Breast epithelium (tissue), 4 donors: Measurements from ENCODE around the gene NFAT5. TPM values are rescaled to one million over a fixed set of nuclear protein-coding genes. Genes with fewer than 3 reads are reported as not detected.
"Not testable (repeated sequence)": the region's sequence is repeated elsewhere in the genome, so short reads cannot be mapped to it uniquely, and the experiment has no call there.

Experiments
- DNase-seq, 2 donors: peaks; one replicate each; pipeline ENCODE4 v3.0.0-alpha.2; 2019; ENCODE audit warnings: low spot score in 2 of 2
- H3K27ac ChIP-seq, 2 donors: fragments of 200-600 bp; sonication (generic) in 1 of 2; one replicate each; pipeline ENCODE4 v1.5.1; 2016 to 2019; ENCODE audit warnings: mild to moderate bottlenecking in 1 of 2
- H3K27me3 ChIP-seq, 2 donors: fragments of 200-600 bp; sonication (generic) in 1 of 2; one replicate each; pipeline versions ENCODE4 v1.5.1 to v1.6.0; 2017 to 2019; ENCODE audit warnings: control low read depth in 1 of 2, mild to moderate bottlenecking in 1 of 2
- H3K36me3 ChIP-seq: fragments of 200-600 bp; one replicate; pipeline ENCODE4 v1.5.1; 2019
- H3K4me1 ChIP-seq, 2 donors: fragments of 200-600 bp; sonication (generic); one replicate each; pipeline ENCODE4 v1.5.1; 2016 to 2019; ENCODE audit warnings: control low read depth in 1 of 2
- H3K4me3 ChIP-seq, 3 donors: fragments of 200-600 bp; sonication (generic); 1 replicate in 2 of 3; 2 replicates in 1 of 3; pipeline ENCODE4 v1.5.1; 2016 to 2019; ENCODE audit warnings: mild to moderate bottlenecking in 3 of 3, moderate library complexity in 2 of 3
- H3K9me3 ChIP-seq, 2 donors: fragments of 200-600 bp; sonication (generic) in 1 of 2; one replicate each; pipeline ENCODE4 v1.5.1; 2016 to 2019; ENCODE audit warnings: control low read depth in 1 of 2
- POLR2A ChIP-seq: fragments of 450-650 bp; IDR thresholded peaks from one replicate; pipeline ENCODE4 v1.6.1; 2016; ENCODE audit warnings: antibody characterized with exemption, mild to moderate bottlenecking, moderate library complexity
- POLR2AphosphoS5 ChIP-seq, 3 donors: sonication (generic); formaldehyde crosslinking; IDR thresholded peaks; one replicate each; pipeline ENCODE4 v1.6.1; 2017; ENCODE audit warnings: antibody characterized with exemption in 3 of 3
- intact Hi-C: fragments of 100-400 bp; cut with DNase I; formaldehyde crosslinking; loops from one replicate; pipeline ENCODE4 v1.15.1; 2023; ENCODE audit warnings: low total_unique reads
- total RNA-seq, 3 donors: library from RNA; depleted of rRNA; stranded (reverse); fragments of >200 nt; gene quantifications; one replicate each; pipeline ENCODE4 v1.1.0, GENCODE V29; 2016
- TF ChIP-seq, protein P1 (sequence below), 3 donors: fragments of 450-650 bp; IDR thresholded peaks; one replicate each; pipeline ENCODE4 v1.5.1; 2016 to 2017; ENCODE audit warnings: antibody characterized with exemption in 3 of 3, mild to moderate bottlenecking in 3 of 3, moderate library complexity in 3 of 3

Gene NFAT5
- total RNA-seq, 3 donors from 2014 or later = 57.3 to 88.3 (median 63.3) TPM

DNA sequence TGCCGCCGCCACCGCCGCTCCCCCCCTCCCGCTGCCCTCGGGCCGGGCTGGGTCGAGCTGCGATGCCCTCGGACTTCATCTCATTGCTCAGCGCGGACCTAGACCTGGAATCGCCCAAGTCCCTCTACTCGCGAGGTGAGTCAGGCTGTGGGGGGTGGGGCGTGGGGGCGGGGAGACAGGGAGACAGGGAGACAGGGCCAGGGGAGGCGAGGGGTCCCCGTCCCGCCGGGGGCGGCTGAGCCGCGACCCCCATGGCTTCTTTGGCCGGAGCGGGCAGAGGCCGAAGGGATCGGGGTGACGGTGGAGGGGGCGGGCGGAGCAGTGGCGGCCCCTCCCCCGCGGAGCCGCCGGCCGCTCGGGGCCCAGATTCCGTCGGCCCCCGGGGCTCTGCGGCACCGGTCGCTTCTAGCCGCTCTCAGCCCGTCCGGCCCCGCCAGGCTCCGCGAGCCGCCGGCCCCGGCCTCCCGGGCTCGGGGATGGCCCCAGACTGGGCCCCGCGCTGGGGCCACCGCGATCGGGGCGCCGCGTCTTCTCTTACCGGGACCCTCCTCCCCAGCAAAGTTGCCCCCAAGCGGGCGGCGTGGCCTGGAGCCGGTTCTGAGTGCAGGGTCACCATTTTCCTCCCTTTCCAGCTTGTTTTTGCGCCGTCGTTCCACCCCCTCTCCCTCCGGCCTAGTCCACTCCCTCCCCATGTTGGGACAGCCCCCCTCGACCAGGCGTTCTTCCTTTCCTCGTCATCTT is 644 bp downstream of the NFAT5 start:
- H3K4me3 ChIP-seq = peak overlapping the region; percentile 89 to 99 (median 98)
- TF ChIP-seq POLR2AphosphoS5 (IDR thresholded peaks at IDR 0.05) = no peak
- TF ChIP-seq POLR2A = no peak
- TF ChIP-seq, protein P1, sequence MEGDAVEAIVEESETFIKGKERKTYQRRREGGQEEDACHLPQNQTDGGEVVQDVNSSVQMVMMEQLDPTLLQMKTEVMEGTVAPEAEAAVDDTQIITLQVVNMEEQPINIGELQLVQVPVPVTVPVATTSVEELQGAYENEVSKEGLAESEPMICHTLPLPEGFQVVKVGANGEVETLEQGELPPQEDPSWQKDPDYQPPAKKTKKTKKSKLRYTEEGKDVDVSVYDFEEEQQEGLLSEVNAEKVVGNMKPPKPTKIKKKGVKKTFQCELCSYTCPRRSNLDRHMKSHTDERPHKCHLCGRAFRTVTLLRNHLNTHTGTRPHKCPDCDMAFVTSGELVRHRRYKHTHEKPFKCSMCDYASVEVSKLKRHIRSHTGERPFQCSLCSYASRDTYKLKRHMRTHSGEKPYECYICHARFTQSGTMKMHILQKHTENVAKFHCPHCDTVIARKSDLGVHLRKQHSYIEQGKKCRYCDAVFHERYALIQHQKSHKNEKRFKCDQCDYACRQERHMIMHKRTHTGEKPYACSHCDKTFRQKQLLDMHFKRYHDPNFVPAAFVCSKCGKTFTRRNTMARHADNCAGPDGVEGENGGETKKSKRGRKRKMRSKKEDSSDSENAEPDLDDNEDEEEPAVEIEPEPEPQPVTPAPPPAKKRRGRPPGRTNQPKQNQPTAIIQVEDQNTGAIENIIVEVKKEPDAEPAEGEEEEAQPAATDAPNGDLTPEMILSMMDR (IDR thresholded peaks at IDR 0.05) = no peak
- no peaks in the 10 kb centered on the region for H3K9me3 ChIP-seq
- peak overlapping the region; percentile 99 to 100 for H3K27ac ChIP-seq
- H3K4me1 ChIP-seq = peaks cover 0 to 11% of the 10 kb centered on the region in 2 donors
- intact Hi-C loops = no loop called here
- DNase-seq = peak; percentile 58 to 59
- no peaks in the 10 kb centered on the region for H3K27me3 ChIP-seq
- H3K36me3 ChIP-seq = no peaks in the 10 kb centered on the region

DNA sequence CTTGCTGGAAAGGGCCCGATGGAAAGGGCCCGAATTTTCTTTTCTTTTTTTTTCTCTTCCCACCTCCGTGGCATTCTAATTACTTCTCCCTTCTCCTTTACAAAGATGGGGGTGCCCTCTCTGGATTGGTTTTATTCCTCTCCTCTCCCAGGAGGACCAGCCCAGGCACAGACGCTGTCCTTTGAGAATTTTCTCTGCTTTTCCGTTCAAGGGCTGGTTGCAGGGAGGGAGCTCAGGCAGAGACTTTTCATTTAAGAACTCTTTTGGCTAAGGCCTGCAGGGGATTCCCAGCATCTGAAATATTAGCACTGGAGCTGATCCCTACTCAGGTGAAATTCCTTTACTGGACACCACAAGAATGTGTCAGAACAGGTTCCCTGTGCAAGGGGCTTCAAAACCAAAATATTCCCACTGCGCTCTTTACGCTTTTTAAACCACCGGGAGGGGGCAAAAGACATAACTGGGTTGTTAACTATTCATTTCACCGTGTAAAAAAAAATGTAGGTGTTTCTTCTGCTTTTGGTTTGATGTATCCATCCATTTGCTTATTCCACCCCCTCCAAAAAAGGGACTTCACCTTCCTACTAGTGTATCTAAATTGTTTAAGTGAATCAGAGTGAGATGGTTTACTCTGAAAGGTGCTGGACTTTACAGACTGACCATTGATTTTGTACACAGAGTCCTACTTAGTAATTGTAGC is 1.4 kb downstream of the NFAT5 start:
- Histone ChIP-seq H3K27ac (peak overlapping the region; percentile 99 to 100), H3K4me1 (peaks cover 0 to 11% of the 10 kb centered on the region in 2 donors), H3K36me3 (no peaks in the 10 kb centered on the region), H3K4me3 (peak overlapping the region; percentile 89 to 99 (median 98)), H3K9me3 (no peaks in the 10 kb centered on the region), H3K27me3 (no peaks in the 10 kb centered on the region)
- intact Hi-C loops = no loop called here
- peak in 1 of 2 donors; percentile 50 for DNase-seq
- TF ChIP-seq, protein P1 (IDR thresholded peaks at IDR 0.05) = peak in 2 of 3 donors; percentile 19 to 26
- TF ChIP-seq POLR2AphosphoS5 (IDR thresholded peaks at IDR 0.05) = no peak

DNA sequence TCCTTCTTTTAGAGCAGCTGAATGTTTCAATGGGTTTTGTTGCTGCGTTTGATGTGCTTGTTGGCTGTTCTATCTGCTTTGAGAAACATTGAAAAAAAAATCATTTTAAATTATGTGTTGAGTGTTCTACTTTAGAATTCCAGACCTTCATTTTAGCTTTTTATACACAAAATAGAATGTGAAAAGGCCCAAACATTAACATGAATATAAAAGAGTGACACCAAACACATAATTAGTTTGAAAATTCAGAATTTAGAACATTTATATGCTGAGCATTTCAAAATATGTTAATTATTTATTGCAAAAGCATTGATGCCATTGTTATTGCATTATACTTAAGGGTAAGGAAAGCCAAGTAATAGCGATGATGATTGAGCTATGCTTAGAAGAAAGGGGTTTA is 2.9 kb downstream of the NFAT5 start:
- DNase-seq = no peak
- H3K27ac ChIP-seq = peak overlapping the region; percentile 99 to 100
- H3K4me3 ChIP-seq = peak overlapping the region in 2 of 3 donors; percentile 89 to 99

DNA sequence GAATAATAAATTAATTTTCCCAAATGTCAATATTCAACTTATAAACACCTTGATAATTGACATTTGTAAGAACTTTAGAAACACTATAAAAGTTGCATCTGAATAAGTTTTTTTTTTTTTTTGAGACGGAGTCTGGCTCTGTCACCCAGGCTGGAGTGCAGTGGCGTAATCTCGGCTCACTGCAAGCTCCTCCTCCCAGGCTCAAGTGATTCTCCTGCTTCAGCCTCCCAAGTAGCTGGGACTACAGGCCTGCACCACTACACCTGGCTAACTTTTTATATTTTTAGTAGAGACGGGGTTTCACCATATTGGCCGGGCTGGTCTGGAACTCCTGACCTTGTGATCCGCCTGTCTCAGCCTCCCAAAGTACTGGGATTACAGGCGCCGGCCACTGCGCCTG is 13.0 kb downstream of the NFAT5 start:
- H3K27me3 ChIP-seq, H3K27ac ChIP-seq, DNase-seq, H3K4me3 ChIP-seq, intact Hi-C loops, H3K4me1 ChIP-seq, H3K36me3 ChIP-seq, H3K9me3 ChIP-seq: not testable (repeated sequence)

More for the DNA sequence above, 2.9 kb downstream of the NFAT5 start:
- no peaks in the 10 kb centered on the region for H3K9me3 ChIP-seq
- peaks cover 0 to 11% of the 10 kb centered on the region in 2 donors for H3K4me1 ChIP-seq
- intact Hi-C loops = no loop called here
- no peaks in the 10 kb centered on the region for H3K36me3 ChIP-seq
- no peaks in the 10 kb centered on the region for H3K27me3 ChIP-seq
- TF ChIP-seq POLR2A (no peak), POLR2AphosphoS5 (IDR thresholded peaks at IDR 0.05) (no peak)
- TF ChIP-seq, protein P1 (IDR thresholded peaks at IDR 0.05) = no peak

DNA sequence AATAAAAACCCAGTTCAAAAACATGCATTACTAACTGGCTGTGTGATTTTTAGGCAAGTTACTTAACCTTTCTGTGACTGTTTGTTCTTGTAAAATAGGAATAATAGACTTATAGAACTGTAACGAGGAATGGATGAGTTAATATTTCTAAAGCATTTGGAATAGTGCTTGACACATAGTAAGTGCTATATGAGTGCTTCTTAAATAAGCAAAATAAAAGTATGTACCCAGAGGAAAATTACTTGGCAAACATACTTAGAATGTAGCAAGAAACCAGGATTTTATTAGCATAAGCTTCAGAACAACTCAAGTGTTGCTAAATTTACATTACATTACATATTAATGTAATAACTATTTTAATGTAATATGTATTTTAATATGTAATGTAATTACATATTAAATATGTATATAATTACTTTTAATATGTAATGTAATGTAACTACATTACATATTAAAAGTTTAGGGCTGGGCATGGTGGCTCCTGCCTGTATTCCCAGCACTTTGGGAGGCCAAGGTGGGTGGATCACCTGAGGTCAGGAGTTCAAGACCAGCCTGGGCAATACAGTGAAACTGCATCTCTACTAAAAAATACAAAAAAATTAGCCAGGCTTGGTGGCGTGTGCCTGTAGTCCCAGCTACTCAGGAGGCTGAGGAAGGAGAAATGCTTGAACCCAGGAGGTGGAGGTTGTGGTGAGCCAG is 14.2 kb downstream of the NFAT5 start:
- TF ChIP-seq POLR2AphosphoS5 (IDR thresholded peaks at IDR 0.05) = no peak
- TF ChIP-seq, protein P1 (IDR thresholded peaks at IDR 0.05) = no peak
- TF ChIP-seq POLR2A = no peak
- no peak for DNase-seq
- Histone ChIP-seq H3K4me3 (no peak overlapping the region), H3K4me1 (peaks cover 0 to 3% of the 10 kb centered on the region in 2 donors), H3K36me3 (no peaks in the 10 kb centered on the region), H3K9me3 (no peaks in the 10 kb centered on the region), H3K27ac (no peak overlapping the region), H3K27me3 (no peaks in the 10 kb centered on the region)
- intact Hi-C loops = no loop called here
